Activated naive CD8-positive, alpha-beta T cell treated with anti-CD3 and anti-CD28 coated beads, Interleukin-2, amount 10 ng/mL, durations not matched to agents 7 days and 5 days (primary cell): ENCODE results near the gene MAP2K6. TPM values are rescaled to one million over a fixed set of nuclear protein-coding genes. Genes with fewer than 3 reads are reported as not detected.

Source experiments
- ATAC-seq: fragments of 150-1000 bp; cut with Tn5 transposase; one replicate; pipeline ENCODE4 v1.10.0; 2021; ENCODE audit warnings: low read depth, moderate library complexity
- POLR2A ChIA-PET: fragments of 350-600 bp; sonication (Branson Sonifier 250); formaldehyde crosslinking; loops from one replicate; lab custom pipeline; 2021; ENCODE audit warnings: antibody characterized with exemption; lab: Charles Lee
- DNase-seq: peaks from one replicate; pipeline ENCODE4 v3.0.0; 2021
- H3K27ac Mint-ChIP-seq: one replicate; pipeline ENCODE4 v1.8.0; 2022; ENCODE audit warnings: mild to moderate bottlenecking, mixed read lengths
- H3K27me3 Mint-ChIP-seq: one replicate; pipeline ENCODE4 v1.8.0; 2022; ENCODE audit warnings: mild to moderate bottlenecking, moderate library complexity, mixed read lengths
- H3K36me3 Mint-ChIP-seq: one replicate; pipeline ENCODE4 v1.8.0; 2021; ENCODE audit warnings: mild to moderate bottlenecking, mixed read lengths
- H3K4me1 Mint-ChIP-seq: one replicate; pipeline ENCODE4 v1.8.0; 2021; ENCODE audit warnings: mixed read lengths
- H3K4me3 Mint-ChIP-seq: one replicate; pipeline ENCODE4 v1.8.0; 2022; ENCODE audit warnings: mild to moderate bottlenecking, moderate library complexity, mixed read lengths
- H3K9me3 Mint-ChIP-seq: one replicate; pipeline ENCODE4 v1.8.0; 2021; ENCODE audit warnings: mixed read lengths
- total RNA-seq, 2 experiments: library from RNA; stranded (reverse); gene quantifications; one replicate each; pipeline ENCODE4 v1.2.3, GENCODE V29; 2021

MAP2K6 gene
- total RNA-seq, 2 experiments from 2014 or later: 11.7 to 13.6 TPM

DNA sequence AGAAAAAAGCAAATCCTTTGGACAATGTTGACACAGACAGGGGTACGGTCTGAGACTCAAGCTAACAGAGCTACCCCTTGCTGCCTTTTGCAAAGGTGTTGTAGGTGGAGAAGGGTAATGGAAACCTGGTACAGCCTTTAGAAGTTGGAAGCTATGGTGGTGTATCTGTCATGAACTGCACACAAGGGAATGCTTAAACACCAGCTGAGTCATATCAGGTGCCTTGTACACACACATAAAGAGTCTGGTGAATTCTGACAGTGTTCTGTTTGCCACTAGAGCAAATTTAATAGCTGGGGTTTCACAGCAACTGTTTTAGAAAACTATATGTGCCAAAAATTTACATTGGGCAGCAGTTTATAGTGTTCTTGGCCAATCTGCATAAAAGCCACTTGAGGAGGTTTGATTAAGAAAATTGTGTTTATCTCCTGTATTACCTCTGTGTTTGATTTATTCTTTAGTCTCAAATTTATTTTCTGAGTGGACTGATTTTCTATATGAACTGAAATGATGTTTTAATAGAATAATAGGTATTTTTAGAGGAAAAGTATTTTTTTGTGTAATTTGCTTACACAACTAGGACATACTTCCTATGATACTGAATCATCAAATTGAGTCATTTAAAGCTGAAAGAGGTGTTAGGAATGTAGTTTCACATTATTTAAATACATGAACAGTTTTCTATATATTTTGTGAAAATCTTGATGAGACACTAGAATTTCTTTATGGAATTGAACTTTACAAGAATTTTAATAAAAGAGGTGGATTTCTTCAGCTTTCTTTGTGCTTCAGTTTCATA is 136.9 kb downstream of the MAP2K6 start:
- no peaks in the 10 kb centered on the region for H3K4me1 Mint-ChIP-seq

GRCh38 chr17:69552986-69553667 is 138.6 kb downstream of the MAP2K6 start:
- DNase-seq (no peak), ATAC-seq (no peak)
- H3K9me3 Mint-ChIP-seq: peaks cover 5% of the 10 kb centered on the region
- H3K4me3 Mint-ChIP-seq: no peak overlapping the region
- H3K36me3 Mint-ChIP-seq: peaks cover 6% of the 10 kb centered on the region
- POLR2A ChIA-PET: no interaction called here
- no peaks in the 10 kb centered on the region for H3K4me1 Mint-ChIP-seq
- H3K27me3 Mint-ChIP-seq: no peaks in the 10 kb centered on the region
- no peak overlapping the region for H3K27ac Mint-ChIP-seq

More for the DNA sequence above, 136.9 kb downstream of the MAP2K6 start:
- no peak overlapping the region for H3K27ac Mint-ChIP-seq
- H3K4me3 Mint-ChIP-seq: no peak overlapping the region
- ATAC-seq (no peak), DNase-seq (no peak)
- POLR2A ChIA-PET: no interaction called here
- peaks cover 6% of the 10 kb centered on the region for H3K36me3 Mint-ChIP-seq
- H3K27me3 Mint-ChIP-seq: no peaks in the 10 kb centered on the region
- H3K9me3 Mint-ChIP-seq: peaks cover 4% of the 10 kb centered on the region

DNA sequence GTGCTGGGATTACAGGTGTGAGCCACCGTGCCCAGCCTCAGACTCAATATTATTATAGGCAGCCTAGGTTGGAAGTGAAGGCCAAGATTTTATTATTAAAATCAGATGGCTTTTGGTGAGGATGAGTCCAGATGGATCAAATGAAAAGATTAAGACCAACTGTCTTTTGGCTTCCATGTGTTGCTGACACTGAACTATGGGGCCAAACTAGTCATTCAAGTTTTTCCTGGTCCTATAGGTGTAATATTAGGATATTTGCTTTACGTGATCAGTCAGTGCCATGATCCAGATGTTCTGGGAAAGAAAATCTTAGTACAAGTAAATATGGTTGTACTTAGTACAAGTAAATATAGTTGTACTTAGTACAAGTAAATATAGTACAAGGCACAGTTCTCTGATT is 140.6 kb downstream of the MAP2K6 start:
- H3K27me3 Mint-ChIP-seq: no peaks in the 10 kb centered on the region
- DNase-seq (no peak), ATAC-seq (no peak)
- POLR2A ChIA-PET: no interaction called here
- no peaks in the 10 kb centered on the region for H3K4me1 Mint-ChIP-seq
- peaks cover 6% of the 10 kb centered on the region for H3K36me3 Mint-ChIP-seq
- H3K4me3 Mint-ChIP-seq: no peak overlapping the region
- peaks cover 5% of the 10 kb centered on the region for H3K9me3 Mint-ChIP-seq
- H3K27ac Mint-ChIP-seq: no peak overlapping the region

DNA sequence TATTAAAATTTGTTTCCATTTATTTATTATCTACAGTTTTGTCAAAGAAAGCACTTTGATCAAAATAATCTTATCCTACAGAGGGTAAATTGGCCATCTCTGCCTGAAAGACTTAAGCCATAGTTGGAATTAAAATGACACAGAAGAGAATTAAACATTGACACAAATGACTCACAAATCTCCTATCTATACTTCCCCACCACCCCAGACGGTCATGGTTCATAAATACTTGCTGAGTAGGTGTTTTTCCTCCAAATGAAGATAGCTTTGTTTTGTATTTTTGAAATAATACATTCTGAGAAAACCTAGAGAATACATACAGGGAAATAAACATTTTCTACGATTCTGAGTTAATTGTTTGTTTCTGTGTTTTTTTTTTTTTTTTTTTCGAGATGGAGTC is 142.8 kb downstream of the MAP2K6 start:
- H3K4me1 Mint-ChIP-seq: no peaks in the 10 kb centered on the region
- no peak for ATAC-seq

DNA sequence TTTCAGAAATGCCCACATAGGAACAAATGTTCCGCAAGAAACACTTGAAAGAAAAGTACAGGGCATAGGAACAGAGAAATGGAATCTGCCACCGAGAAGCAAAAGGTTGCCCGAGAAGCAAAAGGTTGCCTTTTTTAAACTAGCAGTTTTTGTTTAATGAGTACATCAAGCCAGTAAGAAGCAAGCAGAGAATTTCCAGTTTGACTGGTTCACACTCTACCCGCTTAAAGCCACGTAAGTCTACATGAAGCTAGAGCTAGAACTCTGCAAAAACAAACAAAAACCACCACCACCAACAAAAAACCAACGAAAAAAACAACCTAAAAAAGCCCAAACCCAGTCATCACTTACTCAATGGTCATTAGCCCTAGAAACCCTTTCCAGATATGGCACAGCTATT is 144.3 kb downstream of the MAP2K6 start:
- DNase-seq: no peak
- POLR2A ChIA-PET: no interaction called here
- no peak for ATAC-seq
- H3K9me3 Mint-ChIP-seq: peaks cover 1% of the 10 kb centered on the region
- H3K36me3 Mint-ChIP-seq: peaks cover under 1% of the 10 kb centered on the region
- H3K27ac Mint-ChIP-seq: no peak overlapping the region
- no peak overlapping the region for H3K4me3 Mint-ChIP-seq
- H3K27me3 Mint-ChIP-seq: no peaks in the 10 kb centered on the region
- no peaks in the 10 kb centered on the region for H3K4me1 Mint-ChIP-seq

More for the DNA sequence above, 142.8 kb downstream of the MAP2K6 start:
- Mint-ChIP-seq H3K27me3 (no peaks in the 10 kb centered on the region), H3K4me3 (no peak overlapping the region), H3K36me3 (peaks cover 6% of the 10 kb centered on the region), H3K9me3 (peaks cover 5% of the 10 kb centered on the region), H3K27ac (no peak overlapping the region)
- no peak for DNase-seq
- POLR2A ChIA-PET: no interaction called here

DNA sequence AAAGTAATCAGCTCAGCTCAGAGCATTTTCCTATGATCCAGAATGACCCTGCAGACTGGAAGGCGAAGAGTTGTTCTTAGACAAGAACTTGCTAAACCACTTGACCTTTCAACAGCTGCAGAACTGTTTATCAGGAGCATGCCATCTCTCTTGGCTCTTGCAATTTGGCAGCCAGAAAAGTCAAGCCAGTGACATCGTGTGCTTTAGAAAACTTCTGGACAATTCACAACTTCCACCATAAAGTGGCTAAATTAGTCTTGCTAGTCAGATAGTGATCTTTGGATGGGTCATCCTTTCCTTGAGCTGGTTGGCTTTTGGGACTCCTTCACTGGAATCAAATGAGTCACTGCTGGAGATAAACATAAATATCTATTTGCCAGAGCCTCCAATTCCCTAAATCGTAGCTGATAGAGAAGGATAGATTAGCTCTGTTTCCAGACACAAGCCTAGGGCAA is 146.5 kb downstream of the MAP2K6 start:
- POLR2A ChIA-PET: no interaction called here
- DNase-seq (no peak), ATAC-seq (no peak)
- Mint-ChIP-seq H3K9me3 (peaks cover 1% of the 10 kb centered on the region), H3K4me3 (no peak overlapping the region), H3K36me3 (no peaks in the 10 kb centered on the region), H3K27ac (no peak overlapping the region), H3K4me1 (no peaks in the 10 kb centered on the region), H3K27me3 (no peaks in the 10 kb centered on the region)

- POLR2A ChIA-PET: no interaction called here
- no peaks in the 10 kb centered on the region for H3K4me1 Mint-ChIP-seq
- DNase-seq (no peak), ATAC-seq (no peak)
- no peak overlapping the region for H3K4me3 Mint-ChIP-seq
- H3K27ac Mint-ChIP-seq: no peak overlapping the region
- peaks cover under 1% of the 10 kb centered on the region for H3K9me3 Mint-ChIP-seq
- H3K27me3 Mint-ChIP-seq: no peaks in the 10 kb centered on the region
- H3K36me3 Mint-ChIP-seq: no peaks in the 10 kb centered on the region
Measured at GRCh38 chr17:69561462-69561861, 147.0 kb downstream of the MAP2K6 start.

DNA sequence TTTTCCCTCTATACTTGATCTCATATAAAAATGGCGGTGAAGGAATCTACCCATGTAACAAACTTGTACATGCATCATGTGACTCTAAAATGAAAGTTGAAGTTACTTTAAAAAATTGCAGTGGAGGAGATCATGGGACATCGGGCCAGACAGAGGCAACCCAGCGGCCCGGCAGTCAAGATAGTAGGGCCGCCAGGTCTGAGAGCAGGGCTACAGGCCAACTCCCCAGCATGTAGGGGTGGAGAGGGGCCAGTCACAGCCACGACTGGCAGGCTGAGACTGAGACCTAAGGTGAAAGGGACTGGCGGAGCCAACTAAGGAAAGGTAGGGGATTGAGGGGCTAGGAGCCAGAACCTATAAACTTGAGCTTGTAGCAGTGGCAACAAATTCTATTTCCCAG is 150.9 kb downstream of the MAP2K6 start:
- DNase-seq (no peak), ATAC-seq (no peak)
- Mint-ChIP-seq H3K36me3 (no peaks in the 10 kb centered on the region), H3K4me1 (peaks cover 2% of the 10 kb centered on the region), H3K27ac (no peak overlapping the region), H3K4me3 (no peak overlapping the region), H3K27me3 (no peaks in the 10 kb centered on the region), H3K9me3 (no peaks in the 10 kb centered on the region)
- POLR2A ChIA-PET: no interaction called here

DNA sequence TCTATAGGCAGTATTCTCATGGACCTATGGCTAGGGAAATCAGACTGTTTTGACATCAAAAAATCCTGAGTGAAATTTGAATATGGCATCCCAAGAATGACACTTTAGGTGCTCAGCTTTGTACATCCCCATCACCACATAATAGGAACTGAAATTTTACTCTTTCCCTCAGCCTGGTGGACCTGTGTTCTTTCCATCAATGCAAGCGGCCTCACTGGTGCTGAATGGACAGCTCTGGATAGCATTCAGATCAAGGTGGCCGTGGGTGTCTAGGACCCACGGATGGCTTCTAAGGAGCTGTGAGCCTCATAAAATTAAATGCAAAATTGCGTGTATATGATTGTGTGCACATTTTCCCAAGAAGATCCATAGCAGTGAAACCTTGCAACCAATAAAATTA is 152.6 kb downstream of the MAP2K6 start:
- no peaks in the 10 kb centered on the region for H3K36me3 Mint-ChIP-seq
- POLR2A ChIA-PET: no interaction called here
- H3K27me3 Mint-ChIP-seq: no peaks in the 10 kb centered on the region
- peaks cover 2% of the 10 kb centered on the region for H3K4me1 Mint-ChIP-seq
- no peak overlapping the region for H3K27ac Mint-ChIP-seq
- DNase-seq (no peak), ATAC-seq (no peak)
- H3K9me3 Mint-ChIP-seq: no peaks in the 10 kb centered on the region
- H3K4me3 Mint-ChIP-seq: no peak overlapping the region

- ATAC-seq (no peak), DNase-seq (no peak)
- Mint-ChIP-seq H3K36me3 (no peaks in the 10 kb centered on the region), H3K27me3 (peaks cover 5% of the 10 kb centered on the region), H3K27ac (no peak overlapping the region), H3K4me1 (peaks cover 6% of the 10 kb centered on the region), H3K4me3 (no peak overlapping the region), H3K9me3 (no peaks in the 10 kb centered on the region)
- POLR2A ChIA-PET: no interaction called here
Measured at GRCh38 chr17:69572747-69573146, 158.2 kb downstream of the MAP2K6 start.

DNA sequence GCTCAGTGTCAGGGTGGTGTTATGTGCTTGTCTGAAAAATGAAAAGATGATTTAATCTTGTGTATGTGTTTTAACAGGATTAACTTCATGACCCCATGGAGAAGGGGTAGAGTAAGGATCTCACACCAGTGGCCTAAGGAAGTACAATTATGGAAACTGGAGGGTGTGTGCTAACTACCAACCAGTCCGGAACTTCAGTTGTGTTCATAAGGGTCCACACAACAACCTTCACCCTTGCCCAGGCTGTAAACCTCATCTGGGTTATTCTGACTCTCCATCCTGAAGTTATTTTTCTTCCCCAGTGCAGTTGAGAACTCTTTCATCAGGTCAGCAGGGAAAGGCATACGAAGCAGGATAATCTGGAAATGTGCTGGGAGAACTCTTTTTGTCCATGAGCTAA is 158.9 kb downstream of the MAP2K6 start:
- Mint-ChIP-seq H3K4me1 (peaks cover 6% of the 10 kb centered on the region), H3K9me3 (no peaks in the 10 kb centered on the region), H3K27me3 (peaks cover 5% of the 10 kb centered on the region), H3K4me3 (no peak overlapping the region), H3K36me3 (no peaks in the 10 kb centered on the region), H3K27ac (no peak overlapping the region)
- POLR2A ChIA-PET: no interaction called here
- DNase-seq (no peak), ATAC-seq (no peak)

GRCh38 chr17:69574257-69575197 is 160.0 kb downstream of the MAP2K6 start:
- POLR2A ChIA-PET: no interaction called here
- H3K9me3 Mint-ChIP-seq: no peaks in the 10 kb centered on the region
- H3K4me1 Mint-ChIP-seq: peaks cover 4% of the 10 kb centered on the region
- DNase-seq (no peak), ATAC-seq (no peak)
- H3K36me3 Mint-ChIP-seq: no peaks in the 10 kb centered on the region
- H3K4me3 Mint-ChIP-seq: no peak overlapping the region
- no peak overlapping the region for H3K27ac Mint-ChIP-seq
- H3K27me3 Mint-ChIP-seq: peaks cover 8% of the 10 kb centered on the region

DNA sequence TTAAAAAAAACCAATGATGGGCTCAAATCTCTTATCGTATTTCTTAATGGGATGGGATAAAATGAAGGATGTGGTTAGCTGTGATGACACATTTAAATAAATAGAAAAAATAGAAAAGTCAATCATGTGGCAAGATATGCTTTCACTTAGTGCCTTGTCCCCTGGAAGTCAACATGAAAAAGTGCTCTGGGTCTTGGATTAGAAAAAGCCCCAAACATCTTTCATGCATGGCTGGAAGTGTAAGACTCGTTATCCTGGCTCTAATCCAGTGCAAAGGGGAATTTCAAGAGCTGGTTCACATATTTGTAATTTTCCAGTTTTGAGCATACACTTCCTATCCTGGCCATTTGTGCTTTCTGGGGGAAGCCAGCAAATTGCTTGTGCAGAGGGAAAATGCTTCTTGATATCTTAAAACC is 160.9 kb downstream of the MAP2K6 start:
- ATAC-seq: no peak
- Mint-ChIP-seq H3K27ac (no peak overlapping the region), H3K27me3 (peaks cover 8% of the 10 kb centered on the region), H3K36me3 (no peaks in the 10 kb centered on the region), H3K4me1 (peaks cover 4% of the 10 kb centered on the region), H3K9me3 (no peaks in the 10 kb centered on the region), H3K4me3 (no peak overlapping the region)
- POLR2A ChIA-PET: no interaction called here
- no peak for DNase-seq
